ENCODE measurements around the gene MRPL41.

DNA sequence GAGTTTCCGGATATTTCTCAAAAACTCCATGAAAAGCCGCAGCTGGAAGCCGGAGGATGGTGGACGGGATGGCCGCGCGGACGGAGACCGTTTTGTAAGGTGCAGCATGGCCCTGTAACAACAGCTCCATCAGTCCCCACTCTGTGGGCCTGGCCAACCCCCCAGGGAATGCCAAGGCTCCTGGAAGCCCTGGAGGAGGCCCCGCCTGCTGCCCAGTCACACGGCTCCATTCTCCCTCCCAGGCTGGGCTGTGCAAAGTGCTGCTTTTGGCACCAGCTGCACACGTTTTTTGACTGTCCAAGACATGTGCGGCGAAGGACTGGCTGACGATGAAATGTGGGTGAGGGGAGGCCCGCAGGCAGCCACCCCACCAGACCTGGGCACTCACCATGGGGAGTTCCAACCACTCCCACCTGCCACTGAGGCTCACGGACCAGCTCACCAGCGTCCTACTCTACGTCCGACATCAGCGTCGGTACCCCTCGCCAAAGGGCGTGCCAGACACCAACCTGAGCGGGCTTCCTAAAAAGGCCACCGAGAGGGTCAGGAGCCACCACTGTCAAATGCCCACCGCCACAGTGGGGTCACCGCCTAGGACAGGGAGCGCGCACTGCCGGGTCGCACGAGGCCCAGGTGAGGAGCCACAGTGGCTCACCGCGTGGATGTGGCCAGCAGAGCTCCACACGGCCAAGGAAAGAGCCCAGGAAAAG lies 28.8 kb upstream of the MRPL41 start:
- TF ChIP-seq, protein P1, sequence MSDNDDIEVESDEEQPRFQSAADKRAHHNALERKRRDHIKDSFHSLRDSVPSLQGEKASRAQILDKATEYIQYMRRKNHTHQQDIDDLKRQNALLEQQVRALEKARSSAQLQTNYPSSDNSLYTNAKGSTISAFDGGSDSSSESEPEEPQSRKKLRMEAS (IDR thresholded peaks at IDR 0.05): no peak
- TF ChIP-seq MYC (IDR thresholded peaks at IDR 0.05; ENCODE audit: borderline replicate concordance, low read length) (no peak), PBX3 (IDR thresholded peaks at IDR 0.05) (no peak), RFX5 (IDR thresholded peaks at IDR 0.05) (no peak), MAZ (IDR thresholded peaks at IDR 0.05; ENCODE audit: borderline replicate concordance, low read depth, low read length) (no peak), CTCF (IDR thresholded peaks at IDR 0.05) (no peak), ELK1 (IDR thresholded peaks at IDR 0.05; ENCODE audit: low read depth, low read length) (no peak), CHD2 (IDR thresholded peaks at IDR 0.05; ENCODE audit: low read length, partially characterized antibody) (no peak), NPAS2 (CRISPR knock-in tag; IDR thresholded peaks at IDR 0.05; ENCODE audit: borderline replicate concordance) (no peak), KDM5A (IDR thresholded peaks at IDR 0.05) (no peak)
